Osteoblast (primary cell): ENCODE measurements around the gene ZDHHC14. TPM values are rescaled to one million over a fixed set of nuclear protein-coding genes. Genes with fewer than 3 reads are reported as not detected.

Experiments
- DNase-seq: peaks from one replicate; pipeline ENCODE4 v3.0.0; 2011; ENCODE audit warnings: low spot score, mixed read lengths; ENCODE audit not compliant: insufficient read length; ENCODE audit errors: missing footprints
- H2AFZ ChIP-seq: 2 replicates; pipeline ENCODE4 v1.6.0; 2011; ENCODE audit warnings: mild to moderate bottlenecking, low read length
- H3K27ac ChIP-seq: 2 replicates; pipeline ENCODE4 v1.5.1; 2011; ENCODE audit warnings: mild to moderate bottlenecking, low read depth, low read length, moderate library complexity
- H3K27me3 ChIP-seq: 2 replicates; pipeline ENCODE4 v1.6.0; 2012; ENCODE audit warnings: mild to moderate bottlenecking, control low read depth, inconsistent platforms, low read length, moderate library complexity; ENCODE audit not compliant: insufficient read depth
- H3K36me3 ChIP-seq: 2 replicates; pipeline ENCODE4 v1.5.1; 2011; ENCODE audit warnings: mild to moderate bottlenecking, low read length, control low read depth, moderate library complexity; ENCODE audit not compliant: insufficient read depth
- H3K4me1 ChIP-seq: 2 replicates; pipeline ENCODE4 v1.5.1; 2011; ENCODE audit warnings: mild to moderate bottlenecking, low read length, control low read depth, moderate library complexity; ENCODE audit not compliant: insufficient read depth
- H3K4me2 ChIP-seq: 2 replicates; pipeline ENCODE4 v1.6.0; 2011; ENCODE audit warnings: mild to moderate bottlenecking, low read length; ENCODE audit not compliant: insufficient read depth
- H3K4me3 ChIP-seq: fragments of 200-600 bp; sonication (generic); 3 replicates; pipeline ENCODE4 v1.5.1; 2012; ENCODE audit warnings: mild to moderate bottlenecking, low read length, inconsistent platforms; ENCODE audit not compliant: insufficient read depth
- H3K79me2 ChIP-seq: 2 replicates; pipeline ENCODE4 v1.6.0; 2012; ENCODE audit warnings: mild to moderate bottlenecking, low read length, control low read depth, inconsistent platforms; ENCODE audit not compliant: insufficient read depth
- H3K9me3 ChIP-seq: 2 replicates; pipeline ENCODE4 v1.5.1; 2011; ENCODE audit warnings: low read depth, low read length, control low read depth
- H4K20me1 ChIP-seq: 2 replicates; pipeline ENCODE4 v1.6.0; 2012; ENCODE audit warnings: mild to moderate bottlenecking, low read length, control low read depth; ENCODE audit not compliant: insufficient read depth
- total RNA-seq: library from RNA; depleted of rRNA; stranded (reverse); fragments of >200 nt; gene quantifications from 2 replicates; pipeline ENCODE4 v1.2.3, GENCODE V29; 2012
- TF ChIP-seq, protein P1 (sequence below): IDR thresholded peaks from 2 replicates; pipeline ENCODE4 v1.5.1; 2011; ENCODE audit warnings: mild to moderate bottlenecking, low read depth, low read length, moderate library complexity; ENCODE audit errors: extremely low read depth

Gene ZDHHC14
- total RNA-seq, 1 donor: 1.4 TPM

DNA sequence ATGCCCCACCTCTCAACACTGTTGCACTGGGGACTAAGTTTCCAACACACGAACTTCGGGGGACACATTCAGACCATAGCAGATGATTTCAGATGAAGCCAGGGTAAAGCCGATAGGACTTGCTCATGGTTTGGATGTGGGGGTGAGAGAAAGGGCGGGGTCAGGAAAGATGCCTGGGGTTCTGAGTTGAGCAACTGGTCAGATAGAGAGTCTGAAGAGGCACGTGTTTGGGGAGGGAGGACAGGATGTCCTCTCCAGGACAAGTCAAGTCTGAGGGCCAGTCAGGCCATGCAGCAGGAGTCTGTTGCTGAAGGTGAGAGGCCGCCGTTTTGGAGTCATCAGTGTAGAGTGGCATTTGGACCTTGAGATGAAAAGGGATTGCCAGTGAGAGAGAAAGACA lies 244.1 kb downstream of the ZDHHC14 start:
- peak overlapping the region; percentile 58 for H2AFZ ChIP-seq
- DNase-seq: no peak
- H3K4me2 ChIP-seq: peak overlapping the region; percentile 79
- H3K4me1 ChIP-seq: peaks cover 17% of the 10 kb centered on the region
- H4K20me1 ChIP-seq: no peaks in the 10 kb centered on the region
- H3K36me3 ChIP-seq: no peaks in the 10 kb centered on the region
- H3K27ac ChIP-seq: no peak overlapping the region
- TF ChIP-seq, protein P1, sequence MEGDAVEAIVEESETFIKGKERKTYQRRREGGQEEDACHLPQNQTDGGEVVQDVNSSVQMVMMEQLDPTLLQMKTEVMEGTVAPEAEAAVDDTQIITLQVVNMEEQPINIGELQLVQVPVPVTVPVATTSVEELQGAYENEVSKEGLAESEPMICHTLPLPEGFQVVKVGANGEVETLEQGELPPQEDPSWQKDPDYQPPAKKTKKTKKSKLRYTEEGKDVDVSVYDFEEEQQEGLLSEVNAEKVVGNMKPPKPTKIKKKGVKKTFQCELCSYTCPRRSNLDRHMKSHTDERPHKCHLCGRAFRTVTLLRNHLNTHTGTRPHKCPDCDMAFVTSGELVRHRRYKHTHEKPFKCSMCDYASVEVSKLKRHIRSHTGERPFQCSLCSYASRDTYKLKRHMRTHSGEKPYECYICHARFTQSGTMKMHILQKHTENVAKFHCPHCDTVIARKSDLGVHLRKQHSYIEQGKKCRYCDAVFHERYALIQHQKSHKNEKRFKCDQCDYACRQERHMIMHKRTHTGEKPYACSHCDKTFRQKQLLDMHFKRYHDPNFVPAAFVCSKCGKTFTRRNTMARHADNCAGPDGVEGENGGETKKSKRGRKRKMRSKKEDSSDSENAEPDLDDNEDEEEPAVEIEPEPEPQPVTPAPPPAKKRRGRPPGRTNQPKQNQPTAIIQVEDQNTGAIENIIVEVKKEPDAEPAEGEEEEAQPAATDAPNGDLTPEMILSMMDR: no peak
- H3K79me2 ChIP-seq: no peaks in the 10 kb centered on the region
- peak overlapping the region; percentile 58 for H3K4me3 ChIP-seq
- no peaks in the 10 kb centered on the region for H3K27me3 ChIP-seq
- H3K9me3 ChIP-seq: no peaks in the 10 kb centered on the region

DNA sequence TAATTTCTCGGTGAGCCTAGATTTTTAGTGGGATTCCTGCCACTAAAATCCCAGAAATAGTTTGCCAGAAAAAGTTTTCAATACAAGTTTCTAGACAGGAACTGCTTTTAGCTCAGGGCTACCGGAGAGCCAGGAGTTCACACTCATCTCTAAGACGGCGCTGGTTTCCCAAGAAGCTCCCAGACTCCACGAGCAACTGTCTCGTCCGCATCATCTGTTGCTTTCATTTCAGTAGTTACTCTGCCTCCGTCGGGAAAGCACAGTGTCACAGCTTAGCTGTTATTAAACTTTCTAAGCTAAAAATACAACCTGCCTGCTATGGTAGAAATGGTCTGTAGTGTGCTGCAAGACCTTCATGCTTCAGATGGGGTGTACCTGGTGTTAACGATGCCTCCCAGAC lies 244.8 kb downstream of the ZDHHC14 start:
- TF ChIP-seq, protein P1: no peak
- DNase-seq: no peak
- Histone ChIP-seq H3K79me2 (no peaks in the 10 kb centered on the region), H3K4me2 (peak overlapping the region; percentile 79), H2AFZ (peak overlapping the region; percentile 58), H3K4me3 (peak overlapping the region; percentile 58), H3K4me1 (peaks cover 20% of the 10 kb centered on the region), H3K27me3 (no peaks in the 10 kb centered on the region), H3K36me3 (no peaks in the 10 kb centered on the region), H3K27ac (peak overlapping the region; percentile 19), H3K9me3 (no peaks in the 10 kb centered on the region), H4K20me1 (no peaks in the 10 kb centered on the region)

DNA sequence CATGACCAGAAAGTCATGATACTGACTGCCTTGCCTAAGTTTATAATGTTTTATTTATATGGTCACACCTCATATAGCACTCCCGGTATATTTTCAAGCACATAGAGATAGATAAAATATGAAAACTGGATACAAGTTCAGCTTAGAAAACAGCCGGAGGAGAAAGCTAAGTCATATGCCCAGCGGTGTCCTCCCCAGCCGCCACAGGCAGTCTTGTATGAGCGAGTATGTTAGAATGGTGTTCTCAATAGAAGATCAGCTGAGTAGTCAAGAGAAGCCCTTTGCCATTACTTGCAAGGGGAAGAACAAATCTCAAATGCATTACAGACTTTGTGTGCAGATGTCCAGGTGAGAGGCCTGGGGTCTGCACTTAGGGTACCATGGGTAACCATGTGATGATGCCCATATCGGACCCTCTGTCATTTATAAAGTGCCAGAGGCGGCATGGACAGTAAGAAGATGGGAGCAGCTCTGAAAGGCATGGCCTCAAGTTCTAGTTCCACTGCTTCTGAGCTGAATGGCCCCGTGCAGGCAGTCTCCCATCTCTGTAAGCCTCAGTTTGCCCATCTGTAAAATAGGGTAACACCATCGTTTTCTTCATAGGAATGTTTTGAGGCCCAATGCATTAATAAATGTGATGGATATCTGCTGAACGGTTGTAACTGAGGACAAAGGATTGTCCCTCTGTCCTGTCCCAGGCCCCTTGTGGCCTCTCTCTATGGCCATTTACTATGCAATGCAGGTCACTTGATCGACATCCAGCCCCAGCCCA lies 246.4 kb downstream of the ZDHHC14 start:
- H3K4me1 ChIP-seq: peaks cover 32% of the 10 kb centered on the region
- H3K9me3 ChIP-seq: no peaks in the 10 kb centered on the region
- no peaks in the 10 kb centered on the region for H4K20me1 ChIP-seq
- H3K4me2 ChIP-seq: no peak overlapping the region
- H2AFZ ChIP-seq: no peak overlapping the region
- H3K27ac ChIP-seq: no peak overlapping the region
- H3K36me3 ChIP-seq: no peaks in the 10 kb centered on the region
- no peaks in the 10 kb centered on the region for H3K79me2 ChIP-seq
- TF ChIP-seq, protein P1: no peak
- no peak for DNase-seq
- no peaks in the 10 kb centered on the region for H3K27me3 ChIP-seq
- no peak overlapping the region for H3K4me3 ChIP-seq

DNA sequence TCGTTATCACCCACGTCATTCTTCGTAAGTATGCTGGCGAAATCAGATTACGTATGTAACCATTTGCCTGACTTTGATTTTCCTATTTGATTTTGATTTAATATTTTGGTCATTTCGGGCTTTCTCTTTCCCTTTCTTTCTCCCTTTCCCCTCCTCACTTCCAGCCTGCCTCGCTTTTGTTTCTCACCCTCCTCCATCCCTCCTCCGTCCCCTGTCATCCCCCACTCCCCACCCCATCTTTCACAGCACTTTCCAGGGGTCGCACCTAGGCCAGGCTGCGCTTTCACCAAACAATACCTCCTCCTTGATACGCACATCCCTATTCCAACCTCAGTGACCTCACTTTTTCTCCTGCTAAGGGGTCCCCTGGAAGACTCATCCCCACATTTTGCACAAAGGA lies 247.5 kb downstream of the ZDHHC14 start:
- Histone ChIP-seq H4K20me1 (no peaks in the 10 kb centered on the region), H3K27me3 (no peaks in the 10 kb centered on the region), H3K36me3 (no peaks in the 10 kb centered on the region), H3K27ac (no peak overlapping the region), H3K4me1 (peaks cover 42% of the 10 kb centered on the region), H3K4me2 (no peak overlapping the region), H3K79me2 (no peaks in the 10 kb centered on the region), H3K4me3 (no peak overlapping the region), H3K9me3 (no peaks in the 10 kb centered on the region), H2AFZ (no peak overlapping the region)
- DNase-seq: no peak
- TF ChIP-seq, protein P1: no peak
